Measurements from ENCODE around the gene COL5A1.

The COL5A1 gene

GRCh38 chr9:134778841-134779411 lies 137.3 kb downstream of the COL5A1 start:
- no peak for DNase-seq (ENCODE audit: extremely low read depth in 1 of 2, low read depth in 1 of 2)

GRCh38 chr9:134779640-134780039 lies 138.0 kb downstream of the COL5A1 start:
- DNase-seq (ENCODE audit: extremely low read depth in 1 of 2, low read depth in 1 of 2) = no peak

GRCh38 chr9:134781591-134782302 lies 140.1 kb downstream of the COL5A1 start:
- no peak for DNase-seq (ENCODE audit: extremely low read depth in 1 of 2, low read depth in 1 of 2)

GRCh38 chr9:134782921-134783698 lies 141.5 kb downstream of the COL5A1 start:
- DNase-seq (ENCODE audit: extremely low read depth in 1 of 2, low read depth in 1 of 2) = no peak

GRCh38 chr9:134783699-134784039 lies 142.1 kb downstream of the COL5A1 start:
- DNase-seq (ENCODE audit: extremely low read depth in 1 of 2, low read depth in 1 of 2) = no peak

- DNase-seq (ENCODE audit: extremely low read depth in 1 of 2, low read depth in 1 of 2) = no peak
Measured at GRCh38 chr9:134784577-134785305, 143.1 kb downstream of the COL5A1 start.

- DNase-seq (ENCODE audit: extremely low read depth in 1 of 2, low read depth in 1 of 2) = no peak
Measured at GRCh38 chr9:134785325-134786108, 143.9 kb downstream of the COL5A1 start.

GRCh38 chr9:134787601-134788531 lies 146.3 kb downstream of the COL5A1 start:
- DNase-seq (ENCODE audit: extremely low read depth in 1 of 2, low read depth in 1 of 2) = no peak

- DNase-seq (ENCODE audit: extremely low read depth in 1 of 2, low read depth in 1 of 2) = no peak
Measured at GRCh38 chr9:134789168-134789567, 147.6 kb downstream of the COL5A1 start.

- no peak for DNase-seq (ENCODE audit: extremely low read depth in 1 of 2, low read depth in 1 of 2)
Measured at GRCh38 chr9:134791009-134791408, 149.4 kb downstream of the COL5A1 start.

GRCh38 chr9:134792627-134793026 lies 151.0 kb downstream of the COL5A1 start:
- DNase-seq (ENCODE audit: extremely low read depth in 1 of 2, low read depth in 1 of 2) = no peak

- DNase-seq (ENCODE audit: extremely low read depth in 1 of 2, low read depth in 1 of 2) = no peak
Measured at GRCh38 chr9:134793288-134794188, 151.9 kb downstream of the COL5A1 start.

GRCh38 chr9:134794663-134795370 lies 153.2 kb downstream of the COL5A1 start:
- DNase-seq (ENCODE audit: extremely low read depth in 1 of 2, low read depth in 1 of 2) = no peak

GRCh38 chr9:134795446-134795845 lies 153.8 kb downstream of the COL5A1 start:
- no peak for DNase-seq (ENCODE audit: extremely low read depth in 1 of 2, low read depth in 1 of 2)

GRCh38 chr9:134796882-134797281 lies 155.3 kb downstream of the COL5A1 start:
- no peak for DNase-seq (ENCODE audit: extremely low read depth in 1 of 2, low read depth in 1 of 2)

GRCh38 chr9:134800791-134801339 lies 159.3 kb downstream of the COL5A1 start:
- no peak for DNase-seq (ENCODE audit: extremely low read depth in 1 of 2, low read depth in 1 of 2)

GRCh38 chr9:134802216-134802795 lies 160.7 kb downstream of the COL5A1 start:
- DNase-seq (ENCODE audit: extremely low read depth in 1 of 2, low read depth in 1 of 2) = no peak

Measured in activated CD8-positive, alpha-beta memory T cell treated with anti-CD3 and anti-CD28 coated beads for 1 hour (primary cell).